Endothelial cell of hepatic sinusoid (primary cell): Measurements from ENCODE around the gene SLC12A8.
"Not testable (repeated sequence)": the region's sequence is repeated elsewhere in the genome, so short reads cannot be mapped to it uniquely, and the experiment has no call there.

Experiments used
- in situ Hi-C: cut with HindIII; loops from 2 replicates; pipeline ENCODE4 v1.10.0; 2017; ENCODE audit warnings: low sequenced_read_pairs

The SLC12A8 gene

GRCh38 chr3:125087768-125088391 lies 124.7 kb downstream of the SLC12A8 start:
- in situ Hi-C loops: no loop called here

GRCh38 chr3:125085166-125085565 lies 127.4 kb downstream of the SLC12A8 start:
- in situ Hi-C loops: no loop called here

- in situ Hi-C loops: no loop called here
Observed at GRCh38 chr3:125083776-125084175, 128.8 kb downstream of the SLC12A8 start.

- in situ Hi-C loops: not testable (repeated sequence)
Observed at GRCh38 chr3:125082339-125082738, 130.2 kb downstream of the SLC12A8 start.

DNA sequence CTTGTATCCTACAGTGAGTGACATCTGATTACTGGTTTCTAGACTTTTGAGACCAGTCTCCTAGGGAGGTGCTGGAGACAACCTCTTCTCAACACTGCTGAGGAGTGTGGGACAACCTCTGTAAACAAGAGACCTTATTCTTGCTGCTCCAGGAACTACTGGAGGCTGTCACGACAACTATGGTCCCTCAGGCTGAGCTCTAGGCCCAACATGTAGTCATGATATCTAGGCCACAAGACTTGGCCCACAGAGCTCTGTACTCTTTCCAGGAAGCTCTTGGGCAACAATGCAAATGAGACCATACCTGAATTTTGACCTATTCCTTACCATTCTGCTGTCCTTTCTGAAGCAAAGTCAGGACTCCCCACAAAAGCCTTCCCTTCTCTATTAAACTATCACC lies 132.5 kb downstream of the SLC12A8 start:
- in situ Hi-C loops: no loop called here

DNA sequence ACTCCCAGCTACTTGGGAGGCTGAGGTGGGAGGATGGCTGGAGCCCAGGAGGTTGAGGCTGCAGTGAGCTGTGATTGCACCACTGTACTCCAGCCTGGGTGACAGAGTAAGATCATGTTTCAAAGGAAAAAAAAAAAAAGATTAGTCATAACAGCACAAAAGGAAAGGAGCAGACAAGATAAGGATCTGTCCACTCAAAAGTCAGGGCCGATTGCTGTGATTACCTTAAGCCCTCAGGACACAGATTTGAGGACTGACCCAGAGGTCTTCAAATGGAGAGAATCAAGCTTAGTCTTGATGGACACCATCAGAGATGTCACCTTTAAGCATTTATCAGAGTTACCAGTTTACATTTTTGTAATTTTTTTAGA lies 132.9 kb downstream of the SLC12A8 start:
- in situ Hi-C loops: no loop called here

GRCh38 chr3:125078951-125079674 lies 133.4 kb downstream of the SLC12A8 start:
- in situ Hi-C loops: no loop called here

DNA sequence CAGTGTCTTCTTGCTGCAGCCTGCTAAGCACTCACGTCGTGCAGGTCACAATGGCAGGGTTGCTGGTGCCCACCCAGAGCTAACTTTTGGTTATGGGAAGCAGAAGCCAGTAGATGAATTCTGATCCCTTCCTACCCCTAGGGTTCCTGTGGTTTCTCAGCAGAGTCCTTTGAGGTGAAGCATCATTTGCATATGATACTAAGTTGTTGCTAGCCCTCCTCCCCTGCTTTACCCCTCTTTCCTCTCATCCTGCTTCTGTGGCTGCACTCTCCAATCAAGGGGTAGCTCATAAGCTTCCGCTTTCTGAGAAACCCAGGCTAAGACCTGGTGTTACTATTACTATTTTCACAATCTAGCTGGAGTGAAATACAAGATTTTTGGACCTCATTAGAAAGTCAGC lies 134.7 kb downstream of the SLC12A8 start:
- in situ Hi-C loops: no loop called here

GRCh38 chr3:125076464-125076863 lies 136.1 kb downstream of the SLC12A8 start:
- in situ Hi-C loops: no loop called here

GRCh38 chr3:125075738-125076137 lies 136.8 kb downstream of the SLC12A8 start:
- in situ Hi-C loops: no loop called here

DNA sequence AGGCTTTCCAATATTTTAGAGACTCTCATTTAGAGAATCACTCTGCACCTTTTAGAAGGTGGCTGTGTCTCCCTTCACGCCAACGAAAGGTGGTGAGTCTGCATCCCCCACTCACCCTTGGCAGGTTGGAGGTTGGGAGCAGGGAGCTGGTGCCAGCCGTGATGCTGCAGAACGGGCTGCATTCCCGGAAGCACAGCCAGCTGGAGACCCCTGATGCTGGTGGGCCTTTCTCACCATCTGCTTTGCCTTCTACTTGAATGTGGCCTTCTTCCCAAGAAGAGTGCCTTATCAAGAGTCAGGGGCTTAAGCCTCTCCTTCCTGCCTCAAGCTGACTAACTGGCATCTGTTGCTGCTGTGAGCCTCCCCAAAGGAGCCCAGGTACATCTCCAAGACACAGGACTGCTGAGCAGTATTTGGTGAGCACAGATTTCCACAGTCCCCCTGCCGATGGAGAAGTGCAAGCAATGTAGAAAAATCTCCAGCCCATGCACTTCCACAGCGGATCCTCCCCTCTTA lies 139.1 kb downstream of the SLC12A8 start:
- in situ Hi-C loops: no loop called here

GRCh38 chr3:125072749-125073389 lies 139.7 kb downstream of the SLC12A8 start:
- in situ Hi-C loops: no loop called here

DNA sequence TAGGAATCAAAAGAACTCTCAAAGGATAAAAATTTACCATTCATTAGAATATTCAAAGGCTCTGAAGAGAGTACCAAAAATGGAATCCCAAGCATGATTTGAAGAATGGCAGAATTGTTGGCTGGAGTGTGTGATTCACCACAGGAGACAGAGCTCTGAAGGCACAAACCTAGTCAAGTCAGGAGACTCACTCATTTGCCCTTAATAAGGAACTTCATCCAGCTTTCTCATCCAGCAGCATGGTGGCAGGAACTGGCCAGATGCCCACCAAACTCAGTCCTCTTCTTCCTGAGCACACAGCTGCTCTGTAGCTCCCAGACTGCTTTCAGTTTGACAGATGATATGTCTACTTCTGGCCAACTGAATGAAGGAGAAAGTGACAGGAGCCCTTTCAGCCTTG lies 140.2 kb downstream of the SLC12A8 start:
- in situ Hi-C loops: no loop called here

DNA sequence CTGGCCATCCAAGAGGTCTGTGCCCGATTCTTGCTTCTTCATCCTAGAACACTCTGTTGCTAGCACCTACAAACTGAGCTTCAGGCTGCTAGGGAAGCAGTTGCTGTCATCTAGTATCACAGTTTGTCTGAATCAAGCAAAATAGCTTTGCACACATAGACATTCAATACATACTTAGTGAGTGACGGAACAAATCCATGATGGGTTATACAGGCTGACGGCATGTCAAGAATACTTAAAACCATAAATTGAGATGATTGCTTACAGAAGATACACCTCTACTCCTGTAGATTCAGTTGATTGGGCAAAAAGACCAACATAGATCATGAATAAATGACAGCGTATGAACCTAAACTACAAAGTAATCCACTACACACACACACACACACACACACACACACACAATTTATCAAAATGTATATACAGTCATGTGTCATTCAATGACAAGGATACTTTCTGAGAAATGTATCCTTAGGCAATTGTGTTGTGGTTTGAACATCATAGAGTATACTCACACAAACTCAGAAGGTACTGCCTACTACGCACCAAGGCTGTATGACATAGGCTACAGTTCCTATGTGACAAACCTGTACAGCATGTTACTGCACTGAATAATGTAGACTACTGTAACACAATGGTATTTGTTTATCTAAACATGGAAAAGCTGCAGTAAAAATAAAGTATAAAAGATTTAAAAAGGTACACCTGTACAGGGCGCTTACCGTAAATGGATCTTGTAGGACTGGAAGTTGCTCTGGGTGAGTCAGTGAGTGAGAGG lies 142.4 kb downstream of the SLC12A8 start:
- in situ Hi-C loops: no loop called here

DNA sequence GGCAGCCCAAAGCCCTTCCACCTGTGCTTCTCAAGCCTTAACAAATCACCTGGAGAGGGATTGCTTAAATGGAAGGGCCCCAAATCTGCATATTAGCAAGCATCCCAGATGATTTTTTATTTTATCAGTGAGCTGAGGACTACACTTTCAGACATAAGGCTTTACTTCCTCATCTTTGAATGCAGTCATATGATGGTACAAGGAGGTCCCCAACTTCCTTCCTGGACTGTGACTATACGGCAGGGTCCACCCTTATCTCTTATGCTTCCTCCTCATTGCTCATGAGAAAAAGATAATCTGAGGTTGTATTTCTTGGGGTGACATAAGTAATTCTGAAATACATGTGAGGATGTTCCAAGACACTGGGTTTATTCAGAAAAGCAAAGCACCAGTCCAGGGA lies 143.1 kb downstream of the SLC12A8 start:
- in situ Hi-C loops: no loop called here

DNA sequence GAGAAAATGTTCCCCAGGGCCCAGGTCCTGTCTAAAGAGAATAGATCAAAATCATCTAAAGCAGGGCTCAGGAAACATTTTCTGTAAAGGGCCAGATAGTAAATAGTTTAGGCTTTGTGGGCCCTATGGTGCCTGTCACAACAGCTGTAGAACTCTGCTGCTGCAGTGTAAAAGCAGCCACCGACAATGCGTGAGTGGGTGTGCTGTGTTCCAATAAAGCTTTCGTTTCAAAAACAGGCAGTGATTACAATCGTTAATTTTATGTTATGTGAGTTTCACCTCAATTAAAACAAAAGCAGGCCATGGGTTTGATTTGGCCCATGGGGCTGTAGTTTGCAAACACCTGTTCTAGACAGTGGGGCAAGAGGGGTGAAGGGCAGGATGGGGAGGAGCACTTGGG lies 144.3 kb downstream of the SLC12A8 start:
- in situ Hi-C loops: no loop called here

GRCh38 chr3:125067225-125067624 lies 145.3 kb downstream of the SLC12A8 start:
- in situ Hi-C loops: no loop called here

- in situ Hi-C loops: no loop called here
Observed at GRCh38 chr3:125062904-125063618, 149.5 kb downstream of the SLC12A8 start.

DNA sequence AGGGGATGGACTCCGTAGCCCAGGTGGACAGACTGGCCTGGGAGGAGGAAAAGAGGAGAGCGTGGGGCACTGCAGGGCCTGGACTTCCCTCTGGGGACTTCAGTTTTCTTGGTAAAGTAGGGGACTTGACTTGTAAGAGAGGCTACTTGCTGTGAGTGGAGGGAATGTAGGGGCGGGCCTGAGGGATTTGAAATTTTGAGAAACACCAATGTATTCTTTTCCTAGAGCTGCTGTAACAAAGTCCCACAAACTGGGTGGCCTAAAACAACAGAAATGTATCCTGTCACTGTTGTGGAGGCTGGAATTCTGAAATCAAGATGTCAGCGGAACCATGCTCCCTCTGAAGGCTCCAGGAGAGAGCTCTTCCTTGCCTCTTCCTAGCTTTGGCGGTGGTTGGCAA lies 150.9 kb downstream of the SLC12A8 start:
- in situ Hi-C loops: no loop called here

GRCh38 chr3:125061170-125061569 lies 151.4 kb downstream of the SLC12A8 start:
- in situ Hi-C loops: no loop called here
